ENCODE measurements around the gene YTHDF2. TPM values are rescaled to one million over a fixed set of nuclear protein-coding genes. Genes with fewer than 3 reads are reported as not detected.
"Not testable (repeated sequence)": the region's sequence is repeated elsewhere in the genome, so short reads cannot be mapped to it uniquely, and the experiment has no call there.

Gene YTHDF2
- 66.3 TPM for polyA plus RNA-seq (2013, experiment 1 of 2)
- 67.9 TPM for polyA plus RNA-seq (2013, experiment 2 of 2)

GRCh38 chr1:28736450-28737306, at the start of gene YTHDF2:
Gene YTHDF2, plus strand, starts transcription at chr1:28736940. Its CDS starts 181 bp downstream, at chr1:28737121.
- Histone ChIP-seq H3K4me3 (ENCODE audit: extremely low read depth, insufficient read depth, low read length, poor library complexity, severe bottlenecking) (peak within 1 kb of the TSS; percentile 94), H3K27ac (ENCODE audit: low read depth, low read length, severe bottlenecking) (peak within 1 kb of the TSS; percentile 94), H3K9me3 (ENCODE audit: control insufficient read depth, low read length) (no peaks in the 10 kb centered on the region), H3K4me1 (ENCODE audit: control insufficient read depth, insufficient read depth, low read length, poor library complexity, severe bottlenecking) (peaks cover 3% of the 10 kb centered on the region), H3K36me3 (ENCODE audit: control insufficient read depth, insufficient read depth, low read length) (peaks cover 36% of the 10 kb centered on the region)
- 0% methylated on average over 70 to 86 of the region's 92 CpGs for WGBS, 2 experiments (ENCODE audit: insufficient coverage in 2 of 2)

GRCh38 chr1:28691627-28692026, 45.1 kb upstream of the YTHDF2 start:
- not testable (repeated sequence) for H3K27ac ChIP-seq (ENCODE audit: low read depth, low read length, severe bottlenecking); H3K4me1 ChIP-seq (ENCODE audit: control insufficient read depth, insufficient read depth, low read length, poor library complexity, severe bottlenecking); H3K9me3 ChIP-seq (ENCODE audit: control insufficient read depth, low read length); H3K4me3 ChIP-seq (ENCODE audit: extremely low read depth, insufficient read depth, low read length, poor library complexity, severe bottlenecking)
- no CpG with 5 or more reads among the region's 1 CpG for WGBS, 2 experiments (ENCODE audit: insufficient coverage in 2 of 2)
- H3K36me3 ChIP-seq (ENCODE audit: control insufficient read depth, insufficient read depth, low read length) = peaks cover 63% of the 10 kb centered on the region

GRCh38 chr1:28703629-28704028, 33.1 kb upstream of the YTHDF2 start:
- Histone ChIP-seq H3K9me3 (ENCODE audit: control insufficient read depth, low read length) (no peaks in the 10 kb centered on the region), H3K36me3 (ENCODE audit: control insufficient read depth, insufficient read depth, low read length) (peaks cover 81% of the 10 kb centered on the region), H3K27ac (ENCODE audit: low read depth, low read length, severe bottlenecking) (no peak overlapping the region), H3K4me1 (ENCODE audit: control insufficient read depth, insufficient read depth, low read length, poor library complexity, severe bottlenecking) (no peaks in the 10 kb centered on the region), H3K4me3 (ENCODE audit: extremely low read depth, insufficient read depth, low read length, poor library complexity, severe bottlenecking) (no peak overlapping the region)
- WGBS, 2 experiments (ENCODE audit: insufficient coverage in 2 of 2) = no CpG with 5 or more reads among the region's 3 CpGs

GRCh38 chr1:28716336-28716735, 20.4 kb upstream of the YTHDF2 start:
- no peak overlapping the region for H3K4me3 ChIP-seq (ENCODE audit: extremely low read depth, insufficient read depth, low read length, poor library complexity, severe bottlenecking)
- no peak overlapping the region for H3K27ac ChIP-seq (ENCODE audit: low read depth, low read length, severe bottlenecking)
- H3K9me3 ChIP-seq (ENCODE audit: control insufficient read depth, low read length) = no peaks in the 10 kb centered on the region
- 100% methylated on average over 1 of the region's 2 CpGs; no CpG with 5 or more reads in 1 of the 2 experiments for whole genome bisulfite sequencing, 2 experiments (ENCODE audit: insufficient coverage in 2 of 2)
- H3K4me1 ChIP-seq (ENCODE audit: control insufficient read depth, insufficient read depth, low read length, poor library complexity, severe bottlenecking) = no peaks in the 10 kb centered on the region
- peaks cover 41% of the 10 kb centered on the region for H3K36me3 ChIP-seq (ENCODE audit: control insufficient read depth, insufficient read depth, low read length)

GRCh38 chr1:28718166-28718565, 18.6 kb upstream of the YTHDF2 start:
- Histone ChIP-seq H3K4me1 (ENCODE audit: control insufficient read depth, insufficient read depth, low read length, poor library complexity, severe bottlenecking) (no peaks in the 10 kb centered on the region), H3K4me3 (ENCODE audit: extremely low read depth, insufficient read depth, low read length, poor library complexity, severe bottlenecking) (no peak overlapping the region), H3K36me3 (ENCODE audit: control insufficient read depth, insufficient read depth, low read length) (peaks cover 23% of the 10 kb centered on the region), H3K9me3 (ENCODE audit: control insufficient read depth, low read length) (no peaks in the 10 kb centered on the region), H3K27ac (ENCODE audit: low read depth, low read length, severe bottlenecking) (no peak overlapping the region)
- WGBS, 2 experiments (ENCODE audit: insufficient coverage in 2 of 2) = 100% methylated on average over 1 of the region's 1 CpG

- no peak overlapping the region for H3K27ac ChIP-seq (ENCODE audit: low read depth, low read length, severe bottlenecking)
- H3K9me3 ChIP-seq (ENCODE audit: control insufficient read depth, low read length) = no peaks in the 10 kb centered on the region
- 88 to 92% methylated on average over 3 to 4 of the region's 4 CpGs for WGBS, 2 experiments (ENCODE audit: insufficient coverage in 2 of 2)
- H3K36me3 ChIP-seq (ENCODE audit: control insufficient read depth, insufficient read depth, low read length) = peaks cover 17% of the 10 kb centered on the region
- no peak overlapping the region for H3K4me3 ChIP-seq (ENCODE audit: extremely low read depth, insufficient read depth, low read length, poor library complexity, severe bottlenecking)
- H3K4me1 ChIP-seq (ENCODE audit: control insufficient read depth, insufficient read depth, low read length, poor library complexity, severe bottlenecking) = no peaks in the 10 kb centered on the region
These were observed 18.0 kb upstream of the YTHDF2 start for GRCh38 chr1:28718586-28719331.

- no peak overlapping the region for H3K4me3 ChIP-seq (ENCODE audit: extremely low read depth, insufficient read depth, low read length, poor library complexity, severe bottlenecking)
- H3K36me3 ChIP-seq (ENCODE audit: control insufficient read depth, insufficient read depth, low read length) = peaks cover 12% of the 10 kb centered on the region
- no peaks in the 10 kb centered on the region for H3K4me1 ChIP-seq (ENCODE audit: control insufficient read depth, insufficient read depth, low read length, poor library complexity, severe bottlenecking)
- H3K9me3 ChIP-seq (ENCODE audit: control insufficient read depth, low read length) = no peaks in the 10 kb centered on the region
- no peak overlapping the region for H3K27ac ChIP-seq (ENCODE audit: low read depth, low read length, severe bottlenecking)
These were observed 17.5 kb upstream of the YTHDF2 start for GRCh38 chr1:28719332-28719619.

- H3K4me1 ChIP-seq (ENCODE audit: control insufficient read depth, insufficient read depth, low read length, poor library complexity, severe bottlenecking) = no peaks in the 10 kb centered on the region
- H3K27ac ChIP-seq (ENCODE audit: low read depth, low read length, severe bottlenecking) = no peak overlapping the region
- 90 to 92% methylated on average over 4 to 5 of the region's 5 CpGs for WGBS, 2 experiments (ENCODE audit: insufficient coverage in 2 of 2)
- no peaks in the 10 kb centered on the region for H3K9me3 ChIP-seq (ENCODE audit: control insufficient read depth, low read length)
- H3K36me3 ChIP-seq (ENCODE audit: control insufficient read depth, insufficient read depth, low read length) = peaks cover 3% of the 10 kb centered on the region
- H3K4me3 ChIP-seq (ENCODE audit: extremely low read depth, insufficient read depth, low read length, poor library complexity, severe bottlenecking) = no peak overlapping the region
These were observed 16.4 kb upstream of the YTHDF2 start for GRCh38 chr1:28720376-28720775.

- H3K4me1 ChIP-seq (ENCODE audit: control insufficient read depth, insufficient read depth, low read length, poor library complexity, severe bottlenecking); H3K9me3 ChIP-seq (ENCODE audit: control insufficient read depth, low read length); H3K36me3 ChIP-seq (ENCODE audit: control insufficient read depth, insufficient read depth, low read length); H3K27ac ChIP-seq (ENCODE audit: low read depth, low read length, severe bottlenecking); H3K4me3 ChIP-seq (ENCODE audit: extremely low read depth, insufficient read depth, low read length, poor library complexity, severe bottlenecking): not testable (repeated sequence)
- WGBS, 2 experiments (ENCODE audit: insufficient coverage in 2 of 2) = 95 to 96% methylated on average over 16 to 18 of the region's 18 CpGs
These were observed 14.8 kb upstream of the YTHDF2 start for GRCh38 chr1:28721927-28722326.

- 94% methylated on average over 4 to 5 of the region's 5 CpGs for WGBS, 2 experiments (ENCODE audit: insufficient coverage in 2 of 2)
- H3K27ac ChIP-seq (ENCODE audit: low read depth, low read length, severe bottlenecking); H3K4me3 ChIP-seq (ENCODE audit: extremely low read depth, insufficient read depth, low read length, poor library complexity, severe bottlenecking); H3K4me1 ChIP-seq (ENCODE audit: control insufficient read depth, insufficient read depth, low read length, poor library complexity, severe bottlenecking); H3K9me3 ChIP-seq (ENCODE audit: control insufficient read depth, low read length); H3K36me3 ChIP-seq (ENCODE audit: control insufficient read depth, insufficient read depth, low read length): not testable (repeated sequence)
These were observed 11.4 kb upstream of the YTHDF2 start for GRCh38 chr1:28725365-28725764.

- 0% methylated on average over 2 of the region's 15 CpGs; no CpG with 5 or more reads in 1 of the 2 experiments for WGBS, 2 experiments (ENCODE audit: insufficient coverage in 2 of 2)
- Histone ChIP-seq H3K36me3 (ENCODE audit: control insufficient read depth, insufficient read depth, low read length) (peaks cover 29% of the 10 kb centered on the region), H3K4me3 (ENCODE audit: extremely low read depth, insufficient read depth, low read length, poor library complexity, severe bottlenecking) (peak overlapping the region; percentile 94), H3K9me3 (ENCODE audit: control insufficient read depth, low read length) (no peaks in the 10 kb centered on the region), H3K4me1 (ENCODE audit: control insufficient read depth, insufficient read depth, low read length, poor library complexity, severe bottlenecking) (peaks cover 3% of the 10 kb centered on the region), H3K27ac (ENCODE audit: low read depth, low read length, severe bottlenecking) (peak overlapping the region; percentile 94)
These were observed 735 bp upstream of the YTHDF2 start for GRCh38 chr1:28735961-28736449.
